G401 (cell line): ENCODE measurements around the gene HSD17B10. TPM values are rescaled to one million over a fixed set of nuclear protein-coding genes. Genes with fewer than 3 reads are reported as not detected.
"Not testable (repeated sequence)": the region's sequence is repeated elsewhere in the genome, so short reads cannot be mapped to it uniquely, and the experiment has no call there.

Source experiments
- DNase-seq: peaks from one replicate; pipeline ENCODE4 v3.0.0-alpha.2; 2015; ENCODE audit warnings: low spot score
- in situ Hi-C: cut with HindIII; loops from 2 replicates; pipeline ENCODE4 v1.10.0; 2016; ENCODE audit warnings: low sequenced_read_pairs, mixed read lengths
- total RNA-seq: library from RNA; depleted of rRNA; stranded (reverse); fragments of >200 nt; shearing (Covaris generic); gene quantifications from 2 replicates; pipeline ENCODE4 v1.2.3, GENCODE V29; 2014

Gene HSD17B10
- total RNA-seq, 1 experiment from 2014 or later, result 190 TPM

DNA sequence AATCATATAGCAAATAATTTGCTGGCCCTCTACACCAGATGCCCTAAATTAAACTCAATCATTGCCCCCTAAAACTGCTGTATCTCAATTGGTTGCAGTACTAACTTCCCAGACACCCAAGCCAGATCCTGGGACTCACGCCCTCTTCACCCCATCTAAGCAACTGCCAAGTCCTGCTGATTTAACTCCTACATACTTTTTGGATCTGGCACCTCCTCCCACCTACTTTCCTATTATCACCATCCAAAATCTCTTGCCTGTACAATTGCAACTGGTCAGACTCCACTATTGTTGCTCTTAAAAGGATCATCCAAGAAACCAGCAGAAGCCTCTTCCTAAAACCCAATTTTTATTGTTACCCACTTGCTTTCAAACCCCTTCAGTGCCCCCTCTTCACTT, 4.7 kb upstream of the HSD17B10 start:
- in situ Hi-C loops, result no loop called here
- no peak for DNase-seq

DNA sequence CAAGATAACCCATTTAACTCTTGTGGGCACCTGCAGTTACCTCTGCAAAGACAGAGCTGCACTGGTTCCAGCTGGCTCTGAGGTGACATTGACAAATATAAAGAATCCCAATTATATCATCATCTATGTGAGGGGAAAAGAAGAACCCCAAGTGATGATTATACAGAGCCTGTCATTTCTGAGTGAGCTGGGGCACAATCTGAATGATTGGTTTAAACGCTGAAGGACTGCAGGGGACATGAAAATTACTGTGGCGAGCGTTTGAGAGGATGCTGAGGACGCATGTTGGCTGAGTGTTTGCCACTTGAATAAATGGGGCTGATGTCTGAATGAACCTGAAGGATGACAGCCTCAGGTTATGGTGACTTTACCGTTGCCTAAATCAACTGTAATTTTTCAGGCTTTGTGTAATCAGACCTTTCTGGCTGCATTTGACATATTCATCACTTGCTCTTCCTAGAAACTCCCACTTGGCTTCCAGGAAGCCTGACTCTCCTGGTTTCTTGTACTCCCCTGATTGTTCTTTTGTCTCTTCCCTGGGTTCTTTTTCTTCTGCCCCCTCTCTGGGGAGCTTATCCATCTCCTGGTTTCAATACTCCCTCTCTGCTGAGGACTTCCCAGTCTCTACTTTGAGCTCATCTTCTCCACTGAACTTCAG, 4.1 kb upstream of the HSD17B10 start:
- no peak for DNase-seq
- in situ Hi-C loops, result no loop called here

DNA sequence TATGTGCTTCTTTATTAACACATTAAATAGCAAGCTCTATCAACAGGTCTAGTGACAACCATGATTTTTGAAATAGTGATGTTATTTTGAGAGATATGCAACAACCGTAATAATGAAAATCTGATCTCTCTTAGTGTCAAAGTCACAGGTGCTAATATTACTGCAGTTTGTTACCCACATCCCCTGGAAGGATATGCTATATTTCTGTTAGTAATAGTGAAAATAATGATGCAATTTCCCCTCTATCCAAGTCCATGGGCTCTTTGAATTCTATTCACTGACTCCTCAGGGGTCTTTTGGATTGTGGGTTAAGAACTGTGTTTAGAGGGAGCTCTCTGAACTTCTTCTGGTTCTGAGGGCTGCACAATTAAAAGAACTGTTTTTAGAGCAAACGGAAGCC, 3.0 kb upstream of the HSD17B10 start:
- DNase-seq, result no peak
- in situ Hi-C loops, result no loop called here

DNA sequence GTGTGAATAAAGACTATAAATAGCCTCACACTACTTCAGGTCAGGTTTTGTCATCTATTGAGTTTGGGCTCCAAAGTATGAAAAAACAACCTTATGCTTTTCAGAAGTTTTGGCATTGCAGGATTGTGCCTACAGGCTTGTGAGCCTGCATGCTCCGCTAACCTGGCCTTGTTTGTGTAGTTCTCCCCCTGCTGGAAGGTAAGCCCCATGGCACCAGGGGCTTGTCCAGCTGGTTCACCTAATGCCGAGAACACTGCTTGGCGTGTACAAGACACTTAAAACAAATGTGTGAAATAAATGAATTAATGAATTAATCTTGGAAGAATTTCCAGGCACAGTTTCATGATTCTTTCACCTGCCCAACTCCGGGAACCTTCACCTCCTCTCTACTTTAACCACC, 1.8 kb upstream of the HSD17B10 start:
- peak; percentile 82 for DNase-seq
- in situ Hi-C loops, result no loop called here

DNA sequence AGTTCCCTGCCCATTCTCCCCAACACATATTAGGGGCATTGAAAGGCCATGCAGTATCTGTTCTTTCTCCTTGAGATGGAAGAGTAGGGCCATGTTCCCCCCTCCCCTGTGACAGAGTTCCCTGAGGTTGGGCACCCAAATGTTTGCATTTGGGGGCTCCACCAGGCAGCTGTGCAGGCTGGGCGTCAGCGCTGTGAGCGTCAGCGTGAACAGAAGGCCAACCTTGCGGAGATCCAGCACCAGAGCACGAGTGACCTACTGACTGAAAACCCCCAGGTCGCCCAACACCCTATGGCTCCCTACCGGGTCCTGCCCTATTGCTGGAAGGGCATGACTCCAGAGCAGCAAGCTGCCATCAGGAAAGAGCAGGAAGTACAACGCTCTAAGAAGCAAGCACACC, 3.9 kb downstream of the HSD17B10 start:
- in situ Hi-C loops, result no loop called here

DNA sequence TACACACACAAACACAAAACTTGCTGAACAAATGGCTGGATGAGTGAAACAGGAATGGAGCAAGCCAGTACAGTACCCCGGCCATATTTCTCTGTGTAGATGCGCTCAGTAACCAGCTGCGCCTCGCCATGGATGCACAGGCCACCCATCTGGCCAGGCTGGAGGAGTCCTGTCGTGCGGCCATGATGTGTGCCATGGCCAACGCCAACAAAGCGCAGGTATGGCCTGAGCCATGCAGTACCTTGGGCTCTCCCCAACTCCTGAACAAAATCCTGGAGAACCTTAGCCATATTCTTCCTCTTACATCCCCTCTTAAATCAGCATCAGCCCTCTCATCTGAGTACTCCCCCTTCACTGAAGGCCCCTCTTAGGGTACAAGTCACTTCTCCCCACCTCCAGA, 4.4 kb downstream of the HSD17B10 start:
- in situ Hi-C loops, result no loop called here
- DNase-seq, result no peak

More for the DNA sequence above, 3.9 kb downstream of the HSD17B10 start:
- DNase-seq, result no peak

- in situ Hi-C loops, result no loop called here
- DNase-seq, result no peak
These were observed 11.3 kb downstream of the HSD17B10 start, which contains the start of gene RIBC1 for GRCh38 chrX:53422861-53423306. RIBC1 (plus strand) TSS chrX:53422873; CDS start chrX:53426277, 3,404 bp downstream.

GRCh38 chrX:53422086-53422860, 11.9 kb downstream of the HSD17B10 start, which contains the start of gene SMC1A:
SMC1A (minus strand) TSS chrX:53422654; CDS start chrX:53422600, 54 bp downstream.
- in situ Hi-C loops, result no loop called here
- peak; percentile 96 for DNase-seq

- in situ Hi-C loops, result no loop called here
- DNase-seq, result no peak
These were observed 12.4 kb downstream of the HSD17B10 start for GRCh38 chrX:53421772-53422085.

DNA sequence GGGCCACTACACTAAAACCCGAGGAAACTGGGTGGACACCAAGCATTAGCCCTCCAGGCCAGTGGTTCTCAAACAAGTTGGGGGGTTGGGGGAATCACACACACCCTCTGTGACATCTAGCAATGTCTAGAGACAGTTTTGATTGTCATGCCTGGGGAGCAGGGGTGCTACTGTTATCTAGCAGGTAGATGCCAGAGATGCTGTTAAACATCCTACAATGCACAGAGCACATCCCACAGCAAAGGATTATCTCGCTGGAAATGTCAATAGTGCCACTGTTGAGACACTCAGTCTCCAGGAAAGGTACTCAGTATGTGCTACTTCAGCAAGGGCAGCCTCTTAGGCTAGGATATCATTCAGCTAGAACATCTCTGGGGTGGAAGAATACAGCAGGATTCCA, 13.0 kb downstream of the HSD17B10 start:
- DNase-seq, result no peak
- in situ Hi-C loops, result no loop called here

DNA sequence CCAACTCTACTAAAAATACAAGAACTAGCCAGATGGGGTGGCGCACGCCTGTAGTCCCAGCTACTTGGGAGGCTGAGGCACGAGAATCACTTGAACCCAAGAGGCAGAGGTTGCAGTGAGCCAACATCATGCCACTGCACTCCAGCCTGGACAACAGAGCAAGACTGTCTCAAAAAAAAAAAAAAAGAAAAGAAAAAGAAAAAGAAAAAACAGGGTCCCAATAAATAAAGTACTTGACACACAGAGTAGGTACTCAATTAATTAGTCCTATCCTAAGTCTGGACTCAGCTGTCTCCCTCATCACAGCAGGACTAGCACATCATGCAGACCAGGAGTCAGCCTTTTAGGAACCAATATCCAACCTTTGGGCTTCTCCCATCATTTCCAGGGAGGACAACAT, 13.8 kb downstream of the HSD17B10 start:
- in situ Hi-C loops, DNase-seq: not testable (repeated sequence)

GRCh38 chrX:53412446-53412845, 21.7 kb downstream of the HSD17B10 start:
- DNase-seq, result no peak
- in situ Hi-C loops, result no loop called here

- in situ Hi-C loops, result no loop called here
These were observed 30.6 kb downstream of the HSD17B10 start for GRCh38 chrX:53403535-53403934.

DNA sequence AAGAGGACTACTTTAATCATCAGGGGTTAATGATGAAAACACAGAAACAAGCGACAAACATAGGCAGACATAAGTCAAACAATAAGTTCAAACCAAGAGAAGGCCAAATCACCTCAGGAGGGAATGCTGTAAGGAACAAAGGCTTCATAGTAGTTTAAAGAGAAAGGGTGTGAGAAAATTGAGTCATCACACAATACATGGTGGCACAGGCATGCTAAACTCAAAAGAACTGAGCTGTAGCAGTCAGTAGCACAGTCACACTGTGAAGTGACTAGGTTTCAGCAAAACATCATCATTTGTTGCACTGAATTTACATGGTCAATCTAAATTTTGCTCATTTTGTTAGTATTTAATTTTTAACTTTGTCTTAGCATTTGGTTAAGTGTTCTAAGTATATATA, 36.0 kb downstream of the HSD17B10 start:
- in situ Hi-C loops, result no loop called here
- no peak for DNase-seq

More at GRCh38 chrX:53403535-53403934, 30.6 kb downstream of the HSD17B10 start:
- no peak for DNase-seq

- in situ Hi-C loops, result no loop called here
- no peak for DNase-seq
These were observed 38.4 kb downstream of the HSD17B10 start for GRCh38 chrX:53395605-53396298.

- peak; percentile 79 for DNase-seq
- in situ Hi-C loops, result no loop called here
These were observed 50.6 kb downstream of the HSD17B10 start for GRCh38 chrX:53383376-53384076.
